Activated CD4-positive, alpha-beta T cell treated with anti-CD3 and anti-CD28 coated beads, Interleukin-2, amount 50 U/mL, for 16 hours (primary cell): ENCODE data around the gene EVC.
"Not testable (repeated sequence)": the region's sequence is repeated elsewhere in the genome, so short reads cannot be mapped to it uniquely, and the experiment has no call there.

Experiments
- DNase-seq: peaks from one replicate; pipeline ENCODE4 v3.0.0-alpha.2; 2020

EVC gene

GRCh38 chr4:5821665-5822358 is 110.8 kb downstream of the EVC start:
- DNase-seq: no peak

GRCh38 chr4:5822619-5823018 is 111.6 kb downstream of the EVC start:
- no peak for DNase-seq

GRCh38 chr4:5823542-5824211 is 112.7 kb downstream of the EVC start:
- peak; percentile 51 for DNase-seq

- no peak for DNase-seq
Measured at GRCh38 chr4:5824227-5824626, 113.2 kb downstream of the EVC start.

GRCh38 chr4:5824635-5825034 is 113.6 kb downstream of the EVC start:
- DNase-seq: peak; percentile 12

GRCh38 chr4:5825321-5826041 is 114.5 kb downstream of the EVC start:
- no peak for DNase-seq

- DNase-seq: no peak
Measured at GRCh38 chr4:5826437-5827107, 115.6 kb downstream of the EVC start.

GRCh38 chr4:5827108-5828004 is 116.4 kb downstream of the EVC start:
- peak; percentile 10 for DNase-seq

- no peak for DNase-seq
Measured at GRCh38 chr4:5828005-5828391, 117.0 kb downstream of the EVC start.

- no peak for DNase-seq
Measured at GRCh38 chr4:5836943-5837342, 125.9 kb downstream of the EVC start.

- DNase-seq: not testable (repeated sequence)
Measured at GRCh38 chr4:5837483-5837882, 126.5 kb downstream of the EVC start.

GRCh38 chr4:5839332-5839731 is 128.3 kb downstream of the EVC start:
- DNase-seq: no peak

GRCh38 chr4:5839751-5840674 is 129.0 kb downstream of the EVC start:
- DNase-seq: no peak

GRCh38 chr4:5842456-5842855 is 131.5 kb downstream of the EVC start:
- no peak for DNase-seq

- DNase-seq: no peak
Measured at GRCh38 chr4:5843573-5844530, 132.9 kb downstream of the EVC start.

GRCh38 chr4:5845035-5845905 is 134.3 kb downstream of the EVC start:
- DNase-seq: no peak

GRCh38 chr4:5851637-5852301 is 140.8 kb downstream of the EVC start:
- DNase-seq: no peak

GRCh38 chr4:5852523-5853202 is 141.7 kb downstream of the EVC start:
- no peak for DNase-seq
